Breast epithelium (tissue), 3 donors: ENCODE results near the gene SPACA9.

Experiments
- CTCF ChIP-seq, 3 donors: fragments of 450-650 bp; IDR thresholded peaks; one replicate each; pipeline ENCODE4 v1.5.1; 2016 to 2017; ENCODE audit warnings: antibody characterized with exemption in 3 of 3, mild to moderate bottlenecking in 3 of 3, moderate library complexity in 3 of 3
- POLR2AphosphoS5 ChIP-seq, 3 donors: sonication (generic); formaldehyde crosslinking; IDR thresholded peaks; one replicate each; pipeline ENCODE4 v1.6.1; 2017; ENCODE audit warnings: antibody characterized with exemption in 3 of 3

- TF ChIP-seq CTCF (IDR thresholded peaks at IDR 0.05), result no peak
- peak in 1 of 3 donors; percentile 74 for TF ChIP-seq POLR2AphosphoS5 (IDR thresholded peaks at IDR 0.05)
Measured at GRCh38 chr9:132857031-132857430, 21.7 kb upstream of the SPACA9 start.
